Activated effector memory CD4-positive, alpha-beta T cell treated with Interleukin-2 at 50 U/mL for 16 hours (primary cell): Measurements from ENCODE around the gene CCDC102B.
"Not testable (repeated sequence)": the region's sequence is repeated elsewhere in the genome, so short reads cannot be mapped to it uniquely, and the experiment has no call there.

Experiments used
- DNase-seq: peaks from one replicate; pipeline ENCODE4 v3.0.0-alpha.2; 2020

CCDC102B gene

GRCh38 chr18:68830256-68831045 lies 32.6 kb downstream of the CCDC102B start:
- no peak for DNase-seq

GRCh38 chr18:68833756-68834155 lies 35.9 kb downstream of the CCDC102B start:
- no peak for DNase-seq

- no peak for DNase-seq
Measured at GRCh38 chr18:68837665-68838451, 40.0 kb downstream of the CCDC102B start.

GRCh38 chr18:68839701-68840100 lies 41.8 kb downstream of the CCDC102B start:
- DNase-seq, result no peak

GRCh38 chr18:68840554-68841263 lies 42.8 kb downstream of the CCDC102B start:
- no peak for DNase-seq

- DNase-seq, result no peak
Measured at GRCh38 chr18:68841301-68841700, 43.4 kb downstream of the CCDC102B start.

GRCh38 chr18:68842951-68843350 lies 45.1 kb downstream of the CCDC102B start:
- DNase-seq, result no peak

- DNase-seq, result no peak
Measured at GRCh38 chr18:68843473-68844089, 45.7 kb downstream of the CCDC102B start.

GRCh38 chr18:68847219-68847837 lies 49.4 kb downstream of the CCDC102B start:
- DNase-seq, result no peak

GRCh38 chr18:68848242-68848641 lies 50.4 kb downstream of the CCDC102B start:
- DNase-seq, result no peak

- DNase-seq, result no peak
Measured at GRCh38 chr18:68854786-68855391, 57.0 kb downstream of the CCDC102B start.

- DNase-seq, result no peak
Measured at GRCh38 chr18:68855491-68855890, 57.6 kb downstream of the CCDC102B start.

- DNase-seq, result no peak
Measured at GRCh38 chr18:68861365-68861764, 63.5 kb downstream of the CCDC102B start.

GRCh38 chr18:68865021-68865420 lies 67.1 kb downstream of the CCDC102B start:
- no peak for DNase-seq

GRCh38 chr18:68865503-68865902 lies 67.6 kb downstream of the CCDC102B start:
- DNase-seq, result no peak

GRCh38 chr18:68873003-68873402 lies 75.1 kb downstream of the CCDC102B start:
- DNase-seq, result no peak

- DNase-seq, result no peak
Measured at GRCh38 chr18:68874361-68874760, 76.5 kb downstream of the CCDC102B start.

GRCh38 chr18:68879947-68880346 lies 82.1 kb downstream of the CCDC102B start:
- not testable (repeated sequence) for DNase-seq

GRCh38 chr18:68887410-68887809 lies 89.5 kb downstream of the CCDC102B start:
- DNase-seq, result no peak

- no peak for DNase-seq
Measured at GRCh38 chr18:68893354-68893753, 95.5 kb downstream of the CCDC102B start.

GRCh38 chr18:68897286-68897685 lies 99.4 kb downstream of the CCDC102B start:
- DNase-seq, result no peak

- no peak for DNase-seq
Measured at GRCh38 chr18:68909579-68909978, 111.7 kb downstream of the CCDC102B start.
